GM21447 (cell line): ENCODE measurements around the gene PTPRA.

Experiments
- ATAC-seq: cut with Tn5 transposase; IDR thresholded peaks from one replicate; pipeline ENCODE4 v1.9.1; 2021; ENCODE audit not compliant: unreplicated experiment

PTPRA gene

DNA sequence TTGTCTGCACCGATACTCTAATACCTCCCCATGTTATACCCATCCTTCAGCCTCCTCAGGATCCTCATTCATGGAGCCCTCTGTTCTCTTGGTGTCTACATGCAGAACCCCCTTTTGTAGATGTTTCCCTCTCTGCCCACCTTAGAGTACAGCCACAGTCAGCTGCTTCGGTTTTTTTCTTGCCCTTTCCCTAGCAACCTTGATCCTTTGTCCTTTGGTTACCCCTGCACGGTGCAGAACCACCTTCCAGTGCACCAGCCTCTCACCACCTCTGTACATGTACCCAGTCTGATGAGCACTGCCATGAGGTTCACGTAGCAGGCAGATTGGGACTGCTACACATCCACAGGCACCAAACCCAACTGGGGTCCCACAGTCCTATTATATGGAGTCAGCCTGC, 25.5 kb upstream of the PTPRA start:
- ATAC-seq: no peak

DNA sequence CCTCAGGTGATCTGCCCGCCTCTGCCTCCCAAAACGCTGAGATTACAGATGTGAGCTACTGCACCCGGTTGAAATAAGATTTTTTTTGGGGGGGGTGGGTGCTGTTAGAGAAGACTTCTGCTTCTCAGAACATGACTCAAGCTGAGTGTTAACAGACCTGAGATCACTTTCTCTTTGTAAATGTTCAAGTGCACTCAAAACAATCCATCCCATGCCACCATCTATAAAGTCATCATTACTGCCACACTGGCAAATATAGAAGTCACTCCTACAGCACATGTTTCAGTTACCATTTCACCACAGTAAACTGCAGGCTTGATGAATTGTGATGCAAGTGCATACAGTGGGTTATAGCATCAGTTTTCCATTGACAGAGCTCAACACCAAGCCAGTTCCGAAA, 23.8 kb upstream of the PTPRA start:
- ATAC-seq: no peak

DNA sequence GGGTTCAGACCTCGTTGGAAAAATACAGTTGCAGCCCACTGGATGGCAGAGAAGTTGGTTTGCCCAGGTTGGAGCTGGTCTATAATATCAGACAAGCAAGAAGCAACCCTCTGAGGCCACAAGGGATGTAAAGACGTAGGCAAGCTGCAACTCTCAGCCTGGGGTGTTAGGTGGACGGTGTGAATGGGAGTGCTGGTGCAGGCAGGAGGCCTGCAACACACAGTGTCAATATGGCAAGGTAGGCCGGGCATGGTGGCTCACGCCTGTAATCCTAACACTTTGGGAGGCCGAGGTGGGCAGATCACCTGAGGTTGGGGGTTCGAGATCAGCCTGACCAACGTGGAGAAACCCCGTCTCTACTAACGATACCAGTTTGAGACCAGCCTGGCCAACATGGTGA, 22.2 kb upstream of the PTPRA start:
- ATAC-seq: no peak

DNA sequence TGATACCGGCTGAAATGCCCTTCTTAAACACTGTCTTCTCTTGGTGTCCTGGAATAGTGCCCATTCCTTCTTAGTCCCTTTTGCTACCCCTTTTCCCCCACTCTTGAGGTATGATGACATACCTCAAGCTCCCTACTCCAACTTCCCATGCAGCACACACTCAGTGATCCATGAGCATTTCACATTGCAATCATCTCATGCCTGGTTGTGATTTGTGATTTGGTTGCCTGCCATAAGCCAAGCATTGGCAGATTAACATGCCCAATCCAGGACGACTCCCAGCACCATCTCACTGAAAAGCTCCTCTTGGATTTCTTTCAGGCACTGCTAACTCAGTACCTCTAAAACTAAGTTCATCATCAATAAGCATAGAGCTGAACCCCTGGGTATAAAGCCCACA, 14.7 kb upstream of the PTPRA start:
- no peak for ATAC-seq

DNA sequence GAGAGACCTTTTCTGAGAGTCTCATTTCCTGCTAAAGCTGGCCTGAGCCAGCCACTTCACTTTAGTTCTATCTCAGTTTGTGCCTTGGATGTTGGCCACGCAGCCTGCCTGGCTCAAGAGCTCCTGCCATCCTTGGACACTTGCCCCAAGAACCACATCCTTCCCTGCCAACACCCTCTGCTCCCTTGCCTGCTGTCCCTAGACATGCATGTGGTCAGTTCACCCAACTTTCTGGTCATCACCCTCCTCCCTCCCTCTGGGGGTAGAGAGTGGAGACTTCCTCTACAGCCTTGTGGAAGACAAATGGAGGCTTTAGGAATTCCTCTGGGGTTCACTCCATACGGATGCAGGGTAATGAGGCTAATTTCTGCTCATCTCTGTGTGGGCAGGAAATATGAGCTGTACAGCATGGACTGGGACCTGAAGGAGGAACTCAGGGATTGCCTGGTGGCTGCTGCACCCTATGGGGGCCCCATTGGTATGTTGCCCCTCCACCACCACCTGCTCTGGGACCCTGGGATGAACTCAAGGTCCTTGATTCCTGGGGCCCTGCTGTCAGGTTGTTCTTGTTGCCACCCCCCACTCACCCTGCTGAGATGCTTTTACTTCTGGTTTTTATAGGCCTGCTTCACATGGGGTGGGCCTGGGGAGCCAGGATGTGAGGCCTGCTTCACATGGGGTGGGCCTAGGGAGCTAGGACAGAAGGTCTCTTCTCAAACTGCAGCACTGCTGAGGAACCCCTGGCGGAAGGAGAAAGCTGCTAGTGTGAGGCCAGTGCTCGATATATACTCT, 13.8 kb upstream of the PTPRA start:
- no peak for ATAC-seq

DNA sequence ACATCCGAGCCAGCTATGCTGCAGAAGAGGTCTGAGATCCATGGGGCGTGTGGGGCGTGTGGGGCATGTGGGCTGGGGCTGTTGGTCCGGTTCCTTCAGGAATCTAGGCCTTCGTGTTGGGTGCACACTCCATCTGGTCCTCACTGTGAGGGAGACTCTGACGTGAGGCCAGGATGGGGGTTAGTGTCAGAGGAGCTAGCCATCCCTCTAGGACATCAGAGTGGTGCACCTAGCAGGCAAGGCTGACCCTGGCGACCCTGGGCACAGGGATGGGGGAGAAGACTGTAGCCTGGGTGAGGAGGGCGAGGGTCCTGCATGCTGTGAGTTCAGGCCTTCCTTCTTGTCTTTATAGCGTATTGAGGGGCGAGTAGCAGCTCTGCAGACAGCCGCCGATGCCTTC, 8.7 kb upstream of the PTPRA start:
- ATAC-seq: no peak

DNA sequence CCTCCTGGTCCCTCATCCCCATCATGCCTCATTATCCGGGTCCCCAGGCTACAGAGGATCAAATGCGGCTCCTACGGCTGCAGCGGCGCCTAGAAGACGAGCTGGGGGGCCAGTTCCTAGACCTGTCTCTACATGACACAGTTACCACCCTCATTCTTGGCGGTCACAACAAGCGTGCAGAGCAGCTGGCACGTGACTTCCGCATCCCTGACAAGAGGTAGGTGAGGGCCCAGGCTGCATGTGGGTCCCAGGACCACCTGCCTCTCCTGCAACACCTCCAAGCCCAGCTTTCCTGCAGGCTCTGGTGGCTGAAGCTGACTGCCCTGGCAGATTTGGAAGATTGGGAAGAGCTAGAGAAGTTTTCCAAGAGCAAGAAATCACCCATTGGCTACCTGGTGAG, 8.2 kb upstream of the PTPRA start:
- no peak for ATAC-seq

DNA sequence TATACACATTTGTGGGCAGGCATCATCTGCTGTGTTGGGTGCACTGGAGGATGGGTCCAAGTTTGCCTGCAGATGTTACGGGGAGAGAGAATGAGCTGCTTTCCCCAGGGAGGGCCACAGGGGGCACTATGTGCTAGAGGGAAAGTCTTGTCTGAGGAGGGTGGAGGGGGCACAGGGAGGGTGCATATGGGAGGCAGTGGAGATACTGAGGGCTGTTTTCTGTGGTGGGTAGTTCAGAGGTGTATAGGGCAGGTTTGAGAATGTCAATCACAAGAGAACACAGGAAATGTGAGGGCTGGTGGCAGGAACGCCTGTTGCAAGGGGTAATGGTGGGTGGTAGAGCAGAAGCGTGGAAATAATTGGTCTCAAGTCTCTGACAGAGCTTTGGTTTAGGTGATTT, 7.7 kb upstream of the PTPRA start:
- ATAC-seq: no peak

DNA sequence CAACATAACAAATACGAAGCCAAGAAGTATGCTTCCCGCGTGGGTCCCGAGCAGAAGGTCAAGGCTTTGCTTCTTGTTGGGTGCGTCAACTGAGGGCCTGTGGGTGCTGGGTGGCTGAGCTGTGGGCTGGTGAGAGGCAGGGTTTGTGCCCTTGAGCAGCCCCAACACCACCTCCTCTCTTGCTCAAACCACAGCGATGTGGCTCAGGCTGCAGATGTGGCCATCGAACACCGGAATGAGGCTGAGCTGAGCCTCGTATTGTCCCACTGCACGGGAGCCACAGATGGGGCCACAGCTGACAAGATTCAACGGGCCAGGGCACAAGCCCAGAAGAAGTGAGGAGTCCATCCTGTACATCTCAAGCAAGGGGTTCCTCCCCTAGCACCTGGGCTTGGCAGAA, 7.0 kb upstream of the PTPRA start:
- ATAC-seq: no peak

DNA sequence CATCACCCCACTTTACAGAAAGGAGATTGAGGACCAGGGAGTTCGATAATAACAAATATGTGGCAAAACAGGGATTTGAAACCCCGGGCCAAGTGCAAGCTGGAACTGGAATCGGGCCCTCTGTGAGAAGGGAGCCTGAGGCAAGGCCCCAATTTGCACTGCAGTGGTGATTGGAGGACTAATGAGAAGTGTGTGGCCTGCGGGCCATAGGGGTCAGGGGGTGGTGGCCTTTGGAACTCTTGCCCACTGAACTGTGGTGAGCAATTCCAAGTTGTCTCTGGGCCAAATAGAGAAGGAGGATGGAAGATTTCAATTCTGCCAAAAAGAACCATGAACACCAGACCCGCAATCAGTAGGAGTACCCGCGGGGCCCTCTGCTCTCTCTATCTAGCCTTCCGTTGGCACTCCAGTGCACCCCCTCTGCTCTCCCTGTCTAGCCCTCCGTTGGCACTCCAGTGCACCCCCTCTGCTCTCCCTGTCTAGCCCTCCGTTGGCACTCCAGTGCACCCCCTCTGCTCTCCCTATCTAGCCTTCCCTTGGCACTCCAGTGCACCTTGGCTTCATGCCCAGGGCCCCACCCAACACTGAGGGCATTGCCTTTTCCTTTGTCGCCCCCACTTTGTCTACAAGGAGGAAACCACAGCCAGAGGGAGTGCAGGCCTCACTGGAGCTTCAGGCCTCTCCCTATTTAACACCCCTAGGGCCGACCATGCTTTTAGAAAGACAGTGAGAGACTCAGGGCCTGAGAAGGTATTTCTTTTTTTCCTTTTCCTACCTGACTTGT, 6.0 kb upstream of the PTPRA start:
- no peak for ATAC-seq

DNA sequence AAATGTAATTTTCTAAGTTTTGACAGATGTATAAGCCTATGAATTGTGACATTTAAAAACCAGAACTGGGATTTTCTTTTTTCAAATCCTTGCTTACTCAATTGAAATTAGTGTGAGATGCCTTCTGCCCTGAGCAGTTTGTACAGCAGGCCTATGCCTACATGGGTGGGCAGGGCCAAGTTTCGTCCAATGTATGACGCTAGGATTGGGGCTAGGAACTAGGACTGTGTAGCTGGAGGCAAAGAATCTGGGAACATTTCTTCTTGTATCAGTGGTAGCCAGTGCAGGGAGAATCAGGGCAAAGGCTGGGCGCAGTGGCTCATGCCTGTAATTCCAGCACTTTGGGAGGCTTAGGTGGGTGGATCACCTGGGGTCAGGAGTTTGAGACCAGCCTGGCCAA, 3.9 kb upstream of the PTPRA start:
- no peak for ATAC-seq

DNA sequence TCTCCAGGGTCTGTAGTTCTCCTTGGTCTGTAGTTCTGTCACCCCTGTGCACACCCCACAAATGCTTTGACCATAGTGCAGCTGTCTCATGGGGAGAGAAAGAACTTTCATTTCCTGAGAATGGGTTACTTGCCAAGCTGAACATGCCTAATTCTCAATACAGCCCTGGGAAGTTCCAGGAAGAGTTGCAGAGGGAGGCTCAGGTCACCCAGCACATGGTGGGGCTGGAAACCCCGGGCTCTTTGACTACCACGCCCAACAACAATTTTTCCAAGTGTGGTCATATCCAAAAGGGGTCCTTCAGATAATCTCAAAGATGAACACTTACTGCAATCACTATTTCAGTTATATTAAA, 2.2 kb upstream of the PTPRA start:
- no peak for ATAC-seq

DNA sequence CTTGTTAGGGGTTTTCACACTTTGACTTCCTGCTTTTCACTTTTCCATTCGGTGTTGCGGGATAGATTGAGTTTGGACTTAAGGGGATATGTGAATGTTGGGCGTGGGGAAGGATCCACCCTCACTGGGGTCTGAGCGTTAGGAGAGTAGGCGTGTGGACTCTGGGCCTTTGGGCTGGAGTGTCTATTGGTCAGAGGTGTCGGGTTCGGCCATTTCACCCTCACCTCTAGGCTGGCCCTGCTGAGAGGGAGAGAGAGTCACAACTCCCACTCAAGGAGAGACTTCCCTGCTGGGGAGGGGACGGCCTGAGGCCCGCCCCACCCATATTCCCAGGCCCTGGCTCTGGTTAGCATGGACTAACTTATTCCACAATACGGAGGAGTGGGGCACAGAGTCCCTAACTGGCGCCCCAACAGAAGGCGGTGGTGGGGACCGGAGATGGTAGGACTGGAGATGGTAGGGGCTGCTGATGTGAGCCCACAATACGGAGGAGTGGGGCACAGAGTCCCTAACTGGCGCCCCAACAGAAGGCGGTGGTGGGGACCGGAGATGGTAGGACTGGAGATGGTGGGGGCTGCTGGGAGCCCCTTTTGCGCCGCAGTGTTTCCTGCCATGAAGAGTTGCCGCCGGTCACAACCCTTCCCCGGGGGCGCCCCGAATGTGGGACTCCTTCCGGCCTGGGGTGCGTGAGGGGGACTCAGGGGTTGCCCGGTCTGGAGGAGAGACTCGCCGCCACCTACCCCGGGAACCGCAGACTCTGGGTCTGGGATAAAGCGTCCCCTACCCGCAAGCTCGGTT, 1.4 kb upstream of the PTPRA start:
- peak; percentile 6 for ATAC-seq

DNA sequence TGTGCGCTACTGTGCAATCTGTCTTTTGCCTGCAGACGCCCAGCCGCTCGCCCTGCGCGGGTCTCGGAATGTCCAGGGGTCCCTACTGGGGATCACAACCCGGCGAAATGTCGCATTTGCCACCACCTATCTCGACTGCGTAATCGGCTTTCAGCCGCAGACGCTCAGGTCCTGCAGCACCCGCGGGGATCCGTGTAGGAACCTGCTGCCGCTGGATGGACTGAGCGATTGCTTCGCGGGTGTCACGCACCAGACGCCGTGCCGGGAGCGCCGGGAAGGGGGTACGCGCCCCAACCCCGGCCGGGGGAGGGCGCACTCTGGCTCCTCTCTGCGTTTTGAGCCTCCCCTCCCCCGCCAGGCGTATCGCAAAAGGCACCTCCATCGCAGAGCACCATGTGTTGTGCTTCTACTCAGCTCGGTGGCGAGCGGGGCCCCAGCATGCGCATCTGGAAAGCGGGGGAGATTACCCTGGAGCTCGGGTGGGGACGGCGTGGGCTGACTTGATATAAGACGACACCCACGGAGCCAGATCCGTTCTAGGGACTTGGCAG, 747 bp upstream of the PTPRA start:
- peak; percentile 31 for ATAC-seq

DNA sequence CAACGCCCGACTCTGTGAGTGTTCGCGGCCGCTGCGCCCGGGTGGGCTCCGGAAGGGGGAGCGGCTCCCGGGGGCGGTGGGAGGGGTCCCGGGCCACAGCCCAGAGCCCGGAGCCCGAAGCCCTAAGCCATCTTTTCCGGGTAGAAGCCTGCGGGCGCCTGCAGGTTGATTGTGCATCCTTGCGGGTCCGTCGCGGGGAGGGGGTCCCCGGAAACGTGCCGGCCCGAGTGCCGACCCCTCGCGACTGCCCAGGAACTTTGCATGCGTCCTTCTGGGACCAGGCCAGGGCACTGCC, 413 bp downstream of the PTPRA start:
- ATAC-seq: peak; percentile 31

DNA sequence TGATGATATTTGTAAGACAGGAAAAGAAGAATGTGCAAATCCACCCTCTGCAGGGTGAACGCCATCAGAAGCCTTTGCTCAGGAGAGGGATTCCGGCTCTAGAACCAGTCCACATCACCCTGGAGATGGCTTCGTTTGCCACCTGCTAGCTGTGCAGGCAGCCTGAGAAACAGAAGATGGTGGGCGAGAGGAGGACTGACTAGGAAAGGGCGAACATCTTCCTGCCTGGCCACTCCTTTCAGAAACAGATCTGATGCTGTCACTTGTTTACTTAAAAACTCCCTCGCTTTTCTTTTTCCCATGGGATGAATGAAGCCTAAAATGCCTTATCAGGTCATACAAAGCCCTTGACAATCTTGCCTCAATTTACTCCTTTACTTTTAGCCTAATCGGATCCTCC, 1.2 kb downstream of the PTPRA start:
- no peak for ATAC-seq

DNA sequence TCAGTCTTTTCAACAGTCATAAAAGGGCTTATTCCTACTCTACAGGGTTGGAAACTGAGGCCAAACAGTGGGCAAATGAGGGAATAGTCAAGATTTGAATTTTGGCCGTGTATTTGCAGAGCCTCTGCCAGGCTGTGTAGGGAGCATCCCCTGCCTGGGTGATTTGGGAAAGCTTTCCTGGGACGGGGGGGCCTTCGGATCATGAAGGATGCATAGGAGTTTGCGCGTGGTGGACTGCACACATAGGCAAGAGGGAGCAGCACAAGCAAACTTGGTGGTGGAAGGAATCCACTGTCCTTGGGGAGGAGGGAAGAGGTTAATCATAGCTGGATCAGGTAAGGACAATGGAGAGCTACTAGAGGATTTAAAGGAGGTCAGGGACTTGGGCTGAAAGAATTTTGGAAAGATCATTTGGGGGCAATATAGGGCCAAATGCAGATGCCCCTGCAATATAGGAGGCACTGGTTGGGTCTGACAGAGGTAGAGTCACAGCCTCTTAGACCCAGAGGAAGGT, 2.5 kb downstream of the PTPRA start:
- ATAC-seq: no peak

DNA sequence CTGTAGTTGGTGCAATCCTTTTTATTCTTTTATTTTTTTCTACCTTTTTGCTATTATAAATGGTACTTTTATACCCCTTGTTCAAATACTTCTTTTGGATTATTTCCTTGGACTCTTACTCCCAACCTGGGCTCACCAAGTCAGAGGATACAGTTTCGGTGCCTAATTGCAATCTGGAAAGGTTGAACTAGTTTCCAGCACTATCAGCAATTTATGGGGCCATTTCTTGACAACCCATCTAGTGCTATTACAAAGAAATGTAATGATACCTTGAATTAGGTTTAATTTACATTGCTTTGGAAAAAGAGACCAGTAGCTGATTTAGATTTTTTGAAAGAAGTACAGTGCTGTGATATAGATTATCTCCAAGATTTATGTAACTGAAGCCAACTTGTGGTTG, 5.2 kb downstream of the PTPRA start:
- no peak for ATAC-seq

DNA sequence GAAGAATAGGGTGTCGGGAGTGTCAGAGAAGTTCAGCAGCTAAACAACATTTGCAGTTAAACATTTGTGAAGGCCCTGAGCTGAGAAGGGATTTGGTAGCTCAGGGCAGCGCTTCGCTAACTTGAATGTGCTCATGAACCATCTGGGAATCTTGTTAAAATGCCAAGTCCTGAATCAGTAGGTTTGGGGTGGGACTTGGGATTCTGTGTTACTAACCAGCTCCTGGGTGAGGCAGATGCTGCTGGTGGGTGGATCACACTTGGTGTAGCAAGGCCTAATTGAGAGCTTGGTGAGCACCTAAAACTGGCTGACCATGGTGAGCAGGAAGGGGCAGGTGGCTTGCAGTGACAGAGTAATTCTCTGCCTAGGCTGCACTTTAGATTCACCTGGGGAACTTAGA, 5.9 kb downstream of the PTPRA start:
- no peak for ATAC-seq

DNA sequence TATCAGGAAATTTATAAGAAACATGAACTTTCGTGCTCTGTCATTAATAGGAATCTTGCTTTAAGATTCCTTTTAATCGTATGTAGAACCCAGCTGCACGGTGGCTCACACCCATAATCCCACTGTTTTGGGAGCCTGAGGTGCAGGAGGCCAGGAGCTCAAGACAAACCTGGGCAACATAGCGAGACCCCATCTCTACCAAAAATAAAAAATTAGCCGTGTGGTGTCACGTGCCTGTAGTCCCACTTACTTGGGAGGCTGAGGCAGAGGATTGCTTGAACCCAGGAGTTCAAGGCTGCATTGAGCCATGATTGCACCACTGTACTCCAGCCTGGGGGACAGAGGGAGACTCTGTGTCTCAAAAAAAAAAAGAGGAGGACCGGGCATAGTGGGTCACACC, 7.4 kb downstream of the PTPRA start:
- no peak for ATAC-seq

DNA sequence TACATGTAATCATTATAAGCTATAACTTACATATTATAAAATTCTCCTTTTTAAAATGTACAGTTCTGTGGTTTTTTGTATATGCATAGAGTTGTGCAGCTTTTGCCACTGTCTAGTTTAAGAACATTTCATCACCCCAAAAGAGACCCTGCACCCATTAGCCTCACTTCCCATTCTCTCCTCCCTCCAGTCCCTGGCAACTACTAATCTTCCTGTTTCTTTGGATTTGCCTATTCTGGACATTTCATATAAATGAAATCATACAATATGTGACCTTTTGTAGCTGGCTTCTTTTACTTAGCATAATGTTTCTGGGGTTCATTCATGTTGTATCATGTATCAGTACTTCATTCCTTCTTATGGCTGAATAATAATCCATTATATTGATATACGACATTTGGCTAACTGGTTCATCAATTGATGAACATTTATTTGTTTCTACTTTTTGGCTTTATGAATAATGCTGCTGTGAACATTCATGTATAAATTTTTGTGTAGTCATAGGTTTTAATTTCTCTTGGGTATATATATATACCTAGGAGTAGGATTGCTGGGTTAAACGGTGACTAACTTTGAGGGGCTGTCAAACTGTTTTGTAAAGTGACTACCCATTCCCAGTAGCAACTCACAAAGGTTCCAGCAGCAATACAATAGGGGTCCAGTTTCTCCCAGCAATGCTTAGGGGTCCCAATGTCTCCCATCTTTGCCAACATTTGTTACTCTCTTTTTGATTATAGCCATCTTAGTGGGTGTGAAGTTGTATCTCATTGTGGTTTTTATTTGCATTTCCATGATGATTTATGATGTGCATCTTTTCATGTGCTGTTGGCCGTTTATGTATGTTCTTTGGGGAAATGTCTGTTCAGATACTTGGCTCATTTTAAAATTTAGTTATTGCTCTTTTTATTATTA, 10.7 kb downstream of the PTPRA start:
- ATAC-seq: no peak
